Medulla oblongata (tissue), 1 donor: ENCODE measurements around the gene EAF1.
A peak's percentile ranks its signal among the peaks of the same experiment; 100 is the strongest.
"Not testable (repeated sequence)": the region's sequence is repeated elsewhere in the genome, so short reads cannot be mapped to it uniquely, and the experiment has no call there.

Experiments used
- DNase-seq: peaks from one replicate; pipeline ENCODE4 v3.0.0-alpha.2; 2015; ENCODE audit errors: extremely low spot score

The EAF1 gene

GRCh38 chr3:15427182-15427880 is at the start of gene EAF1, which contains the start of gene METTL6:
EAF1 (plus strand) TSS chr3:15427598; CDS start chr3:15427780, 182 bp downstream.
METTL6 (minus strand) TSS chr3:15427544; CDS start chr3:15426511, 1,033 bp downstream.
- peak; percentile 86 for DNase-seq

GRCh38 chr3:15377961-15378791 is 49.2 kb upstream of the EAF1 start:
- peak; percentile 98 for DNase-seq

- DNase-seq, result no peak
These were observed 46.2 kb upstream of the EAF1 start for GRCh38 chr3:15380980-15381890.

GRCh38 chr3:15382405-15382923 is 44.9 kb upstream of the EAF1 start:
- DNase-seq, result no peak

- DNase-seq, result no peak
These were observed 42.7 kb upstream of the EAF1 start for GRCh38 chr3:15384510-15385237.

- not testable (repeated sequence) for DNase-seq
These were observed 42.1 kb upstream of the EAF1 start for GRCh38 chr3:15385238-15385695.

- peak; percentile 16 for DNase-seq
These were observed 41.3 kb upstream of the EAF1 start for GRCh38 chr3:15385901-15386653.

- DNase-seq, result not testable (repeated sequence)
These were observed 40.8 kb upstream of the EAF1 start for GRCh38 chr3:15386654-15386955.

- no peak for DNase-seq
These were observed 40.2 kb upstream of the EAF1 start for GRCh38 chr3:15387171-15387581.

- no peak for DNase-seq
These were observed 39.7 kb upstream of the EAF1 start for GRCh38 chr3:15387735-15388134.

GRCh38 chr3:15388335-15388734 is 39.1 kb upstream of the EAF1 start:
- DNase-seq, result not testable (repeated sequence)

GRCh38 chr3:15390460-15390859 is 36.9 kb upstream of the EAF1 start:
- no peak for DNase-seq

GRCh38 chr3:15391007-15391406 is 36.4 kb upstream of the EAF1 start:
- DNase-seq, result no peak

- DNase-seq, result not testable (repeated sequence)
These were observed 34.1 kb upstream of the EAF1 start for GRCh38 chr3:15393252-15393651.

GRCh38 chr3:15398731-15399133 is 28.7 kb upstream of the EAF1 start:
- not testable (repeated sequence) for DNase-seq

- no peak for DNase-seq
These were observed 27.4 kb upstream of the EAF1 start for GRCh38 chr3:15399970-15400369.

GRCh38 chr3:15401936-15402335 is 25.5 kb upstream of the EAF1 start:
- peak; percentile 52 for DNase-seq

GRCh38 chr3:15403495-15403894 is 23.9 kb upstream of the EAF1 start:
- no peak for DNase-seq

- DNase-seq, result no peak
These were observed 23.4 kb upstream of the EAF1 start for GRCh38 chr3:15403965-15404364.

GRCh38 chr3:15404767-15405166 is 22.6 kb upstream of the EAF1 start:
- no peak for DNase-seq
